HEK293 (cell line): ENCODE results near the gene AKAP9.

Source experiments
- CTCF ChIA-PET: fragments of 350-600 bp; formaldehyde crosslinking; extraction: SDS; loops from one replicate; lab custom pipeline; 2021; ENCODE audit warnings: antibody characterized with exemption; lab: Yijun Ruan, JAX
- POLR2A ChIA-PET: fragments of 300-600 bp; formaldehyde crosslinking; extraction: SDS; loops from one replicate; lab custom pipeline; 2020; ENCODE audit warnings: antibody characterized with exemption, inconsistent platforms; lab: Yijun Ruan, JAX
- H3K27ac ChIP-seq: fragments of 200-500 bp; sonication (Bioruptor generic); 2 replicates; pipeline ENCODE4 v1.5.1; 2014; ENCODE audit warnings: low read depth, low read length, control low read depth, inconsistent platforms; ENCODE audit errors: extremely low read depth
- H3K36me3 ChIP-seq, 2 experiments: fragments of 200-500 bp in 1 of 2; sonication (Bioruptor generic) in 1 of 2; 1 replicate in 1 of 2; 2 replicates in 1 of 2; pipeline ENCODE4 v1.5.1; 2014 to 2017; ENCODE audit warnings: inconsistent platforms in 2 of 2, low read length in 2 of 2; ENCODE audit not compliant: control insufficient read depth in 2 of 2, insufficient read depth in 1 of 2
- H3K4me1 ChIP-seq: fragments of 200-500 bp; sonication (Bioruptor generic); 2 replicates; pipeline ENCODE4 v1.5.1; 2014; ENCODE audit warnings: mild to moderate bottlenecking, low read length, inconsistent platforms; ENCODE audit not compliant: control insufficient read depth, insufficient read depth
- H3K4me3 ChIP-seq: 2 replicates; pipeline ENCODE4 v1.5.1; 2011; ENCODE audit warnings: low read depth, mild to moderate bottlenecking, control low read depth, low read length, moderate library complexity
- H3K9me3 ChIP-seq: fragments of 200-500 bp; sonication (Bioruptor generic); 2 replicates; pipeline ENCODE4 v1.5.1; 2014; ENCODE audit warnings: low read depth, low read length, inconsistent platforms; ENCODE audit not compliant: control insufficient read depth, insufficient read depth
- PRDM1 ChIP-seq: fragments of 450-650 bp; formaldehyde crosslinking; IDR thresholded peaks from 2 replicates; pipeline ENCODE4; 2016; ENCODE audit warnings: missing biosample characterization, missing genetic modification characterization
- PRDM2 ChIP-seq: fragments of 450-650 bp; formaldehyde crosslinking; IDR thresholded peaks from 2 replicates; pipeline ENCODE4 v1.5.1; 2016; ENCODE audit warnings: missing biosample characterization, missing genetic modification characterization, borderline replicate concordance
- SALL2 ChIP-seq: fragments of 450-650 bp; formaldehyde crosslinking; IDR thresholded peaks from 2 replicates; pipeline ENCODE4 v1.5.0; 2017; ENCODE audit warnings: missing biosample characterization, mild to moderate bottlenecking, missing genetic modification characterization, borderline replicate concordance
- ZNF114 ChIP-seq: fragments of 450-650 bp; formaldehyde crosslinking; IDR thresholded peaks from 2 replicates; pipeline ENCODE4 v1.5.0; 2017; ENCODE audit warnings: missing biosample characterization, missing genetic modification characterization
- ZNF18 ChIP-seq: fragments of 450-650 bp; formaldehyde crosslinking; IDR thresholded peaks from 2 replicates; pipeline ENCODE4 v1.5.1; 2016; ENCODE audit warnings: missing biosample characterization, missing genetic modification characterization
- ZNF248 ChIP-seq: fragments of 450-650 bp; formaldehyde crosslinking; IDR thresholded peaks from 2 replicates; pipeline ENCODE4 v1.5.1; 2017; ENCODE audit warnings: missing biosample characterization, missing genetic modification characterization
- ZNF266 ChIP-seq: fragments of 450-650 bp; formaldehyde crosslinking; IDR thresholded peaks from 2 replicates; pipeline ENCODE4 v1.5.1; 2016; ENCODE audit warnings: missing biosample characterization, missing genetic modification characterization, low read depth
- ZNF274 ChIP-seq, 2 experiments: fragments of 200-500 bp in 1 of 2; fragments of 450-650 bp in 1 of 2; sonication (Bioruptor generic) in 1 of 2; formaldehyde crosslinking in 1 of 2; IDR thresholded peaks; 2 replicates each; pipeline versions ENCODE4 v1.5.1 to v1.6.1; 2014 to 2016; ENCODE audit warnings: borderline replicate concordance in 1 of 2, inconsistent platforms in 1 of 2, low read length in 1 of 2, missing biosample characterization in 1 of 2, missing genetic modification characterization in 1 of 2
- ZNF544 ChIP-seq: fragments of 450-650 bp; formaldehyde crosslinking; IDR thresholded peaks from 2 replicates; pipeline ENCODE4 v1.5.0; 2017; ENCODE audit warnings: missing biosample characterization, missing genetic modification characterization
- ZNF629 ChIP-seq: fragments of 450-650 bp; formaldehyde crosslinking; IDR thresholded peaks from 2 replicates; pipeline ENCODE4 v1.5.1; 2017; ENCODE audit warnings: missing biosample characterization, missing genetic modification characterization
- ZNF658 ChIP-seq: fragments of 450-650 bp; formaldehyde crosslinking; IDR thresholded peaks from 2 replicates; pipeline ENCODE4; 2016; ENCODE audit warnings: missing biosample characterization, missing genetic modification characterization
- ZNF701 ChIP-seq: fragments of 450-650 bp; formaldehyde crosslinking; IDR thresholded peaks from 2 replicates; pipeline ENCODE4 v1.5.1; 2016; ENCODE audit warnings: missing biosample characterization, missing genetic modification characterization
- ZNF704 ChIP-seq: fragments of 450-650 bp; formaldehyde crosslinking; IDR thresholded peaks from 2 replicates; pipeline ENCODE4 v1.5.1; 2016; ENCODE audit warnings: missing biosample characterization, missing genetic modification characterization
- ZNF768 ChIP-seq: fragments of 450-650 bp; formaldehyde crosslinking; IDR thresholded peaks from 2 replicates; pipeline ENCODE4 v1.5.1; 2018; ENCODE audit warnings: missing biosample characterization, mild to moderate bottlenecking, missing genetic modification characterization
- ZNF791 ChIP-seq: fragments of 450-650 bp; formaldehyde crosslinking; IDR thresholded peaks from 2 replicates; pipeline ENCODE4 v1.5.1; 2016; ENCODE audit warnings: missing biosample characterization, missing genetic modification characterization
- ZNF792 ChIP-seq: fragments of 450-650 bp; formaldehyde crosslinking; IDR thresholded peaks from 2 replicates; pipeline ENCODE4 v1.5.1; 2016; ENCODE audit warnings: missing biosample characterization, missing genetic modification characterization

The AKAP9 gene

GRCh38 chr7:91959023-91959422 is 18.4 kb downstream of the AKAP9 start:
- TF ChIP-seq ZNF704, result no peak
- no peak for TF ChIP-seq ZNF658 (tag by site-specific recombination)
- H3K4me1 ChIP-seq, result no peaks in the 10 kb centered on the region
- CTCF ChIA-PET, result interaction anchor here (0.5 to 0.6 kb wide), 2 partner anchors 424 to 1397 kb away, joined by 4 to 5 read pairs; no protein-coding TSS in a partner anchor
- POLR2A ChIA-PET, result interaction anchor here (0.6 kb wide), 1 partner anchor 174 kb away, joined by 3 read pairs; no protein-coding TSS in a partner anchor
- no peak overlapping the region for H3K27ac ChIP-seq
- no peak overlapping the region for H3K4me3 ChIP-seq
- no peaks in the 10 kb centered on the region for H3K36me3 ChIP-seq
- H3K9me3 ChIP-seq, result no peaks in the 10 kb centered on the region

- ChIA-PET POLR2A (no interaction called here), CTCF (no interaction called here)
- Histone ChIP-seq H3K36me3 (no peaks in the 10 kb centered on the region), H3K4me1 (no peaks in the 10 kb centered on the region), H3K9me3 (no peaks in the 10 kb centered on the region), H3K4me3 (no peak overlapping the region), H3K27ac (no peak overlapping the region)
- TF ChIP-seq ZNF248 (tag by site-specific recombination), result no peak
- no peak for TF ChIP-seq ZNF629 (tag by site-specific recombination)
- TF ChIP-seq ZNF114 (tag by site-specific recombination), result no peak
- no peak for TF ChIP-seq PRDM1 (tag by site-specific recombination)
- no peak for TF ChIP-seq ZNF792 (tag by site-specific recombination)
- TF ChIP-seq ZNF544 (tag by site-specific recombination), result no peak
- TF ChIP-seq SALL2, result no peak
- no peak for TF ChIP-seq ZNF768 (tag by site-specific recombination)
- TF ChIP-seq PRDM2 (tag by site-specific recombination), result no peak
- no peak for TF ChIP-seq ZNF701 (tag by site-specific recombination)
- TF ChIP-seq ZNF274 (IDR thresholded peaks at IDR 0.05; ENCODE audit: low read length), result no peak
- TF ChIP-seq ZNF274 (tag by site-specific recombination; IDR thresholded peaks at IDR 0.05; ENCODE audit: borderline replicate concordance), result no peak
- TF ChIP-seq ZNF18 (tag by site-specific recombination), result no peak
- TF ChIP-seq ZNF266 (tag by site-specific recombination), result no peak
- no peak for TF ChIP-seq ZNF791 (tag by site-specific recombination)
These were observed 21.2 kb downstream of the AKAP9 start for GRCh38 chr7:91961816-91962215.
